ENCODE data around the gene BARHL1.

GRCh38 chr9:132534832-132535231 is 47.6 kb upstream of the BARHL1 start:
- TF ChIP-seq CTCF (IDR thresholded peaks at IDR 0.05; ENCODE audit: low read length) (no peak), EZH2 (IDR thresholded peaks at IDR 0.05; ENCODE audit: borderline replicate concordance, low read length) (no peak)
